AG08395 (cell line): ENCODE results near the gene FARS2.

Source experiments
- DNase-seq: peaks from one replicate; pipeline ENCODE4 v3.0.0; 2012; ENCODE audit warnings: mixed read lengths, low spot score

The FARS2 gene

GRCh38 chr6:5379647-5380242 is 118.4 kb downstream of the FARS2 start:
- peak; percentile 42 for DNase-seq

GRCh38 chr6:5383856-5384255 is 122.5 kb downstream of the FARS2 start:
- no peak for DNase-seq

GRCh38 chr6:5384276-5384675 is 123.0 kb downstream of the FARS2 start:
- DNase-seq = no peak

- no peak for DNase-seq
These were observed 127.0 kb downstream of the FARS2 start for GRCh38 chr6:5388326-5388725.

- DNase-seq = no peak
These were observed 127.9 kb downstream of the FARS2 start for GRCh38 chr6:5389086-5389745.

GRCh38 chr6:5390177-5390576 is 128.9 kb downstream of the FARS2 start:
- DNase-seq = no peak

GRCh38 chr6:5394280-5394679 is 133.0 kb downstream of the FARS2 start:
- DNase-seq = no peak

GRCh38 chr6:5395719-5396118 is 134.4 kb downstream of the FARS2 start:
- no peak for DNase-seq

GRCh38 chr6:5398530-5398929 is 137.2 kb downstream of the FARS2 start:
- peak; percentile 21 for DNase-seq

GRCh38 chr6:5399391-5399790 is 138.1 kb downstream of the FARS2 start:
- no peak for DNase-seq

- DNase-seq = no peak
These were observed 140.8 kb downstream of the FARS2 start for GRCh38 chr6:5401845-5402738.

GRCh38 chr6:5403076-5403475 is 141.8 kb downstream of the FARS2 start:
- no peak for DNase-seq

GRCh38 chr6:5403609-5404008 is 142.3 kb downstream of the FARS2 start:
- no peak for DNase-seq

GRCh38 chr6:5405976-5406375 is 144.7 kb downstream of the FARS2 start:
- DNase-seq = no peak

GRCh38 chr6:5411414-5411813 is 150.1 kb downstream of the FARS2 start:
- no peak for DNase-seq

GRCh38 chr6:5412017-5412416 is 150.7 kb downstream of the FARS2 start:
- no peak for DNase-seq

GRCh38 chr6:5412663-5413062 is 151.3 kb downstream of the FARS2 start:
- DNase-seq = no peak

GRCh38 chr6:5416250-5416649 is 154.9 kb downstream of the FARS2 start:
- no peak for DNase-seq

- DNase-seq = peak; percentile 69
These were observed 161.1 kb downstream of the FARS2 start for GRCh38 chr6:5422321-5422915.

- no peak for DNase-seq
These were observed 161.9 kb downstream of the FARS2 start for GRCh38 chr6:5423251-5423650.

GRCh38 chr6:5424726-5425125 is 163.4 kb downstream of the FARS2 start:
- DNase-seq = no peak

GRCh38 chr6:5425267-5425666 is 164.0 kb downstream of the FARS2 start:
- no peak for DNase-seq

GRCh38 chr6:5425797-5426196 is 164.5 kb downstream of the FARS2 start:
- no peak for DNase-seq
